GM13977 (cell line): ENCODE data around the gene DOLK.

Experiments used
- DNase-seq: peaks from one replicate; pipeline ENCODE4 v3.0.0; 2012; ENCODE audit warnings: low spot score
- CTCF ChIP-seq: IDR thresholded peaks from 2 replicates; pipeline ENCODE4 v1.5.1; 2012; ENCODE audit warnings: mild to moderate bottlenecking, control low read depth; ENCODE audit not compliant: insufficient read depth; ENCODE audit errors: extremely low read depth, missing control alignments
- in situ Hi-C: fragments of 300-500 bp; cut with MboI; formaldehyde crosslinking; loops from one replicate; pipeline ENCODE4 v1.12.0; 2022; ENCODE audit warnings: low sequenced_read_pairs, low pct_unique_long_range_greater_than_20kb, mixed read lengths, inconsistent platforms; ENCODE audit not compliant: unreplicated experiment

DOLK gene

GRCh38 chr9:128920381-128921058, 26.9 kb downstream of the DOLK start, which contains the start of gene PHYHD1:
TSS of gene PHYHD1 (plus strand) at chr9:128920982. CDS start at chr9:128922324, 1,342 bp downstream.
- in situ Hi-C loops, result no loop called here
- no peak for TF ChIP-seq CTCF
- DNase-seq, result no peak

GRCh38 chr9:128919402-128920089, 27.9 kb downstream of the DOLK start:
- in situ Hi-C loops, result no loop called here
- no peak for DNase-seq
- no peak for TF ChIP-seq CTCF

- TF ChIP-seq CTCF, result no peak
- in situ Hi-C loops, result no loop called here
- DNase-seq, result no peak
Observed at GRCh38 chr9:128918921-128919320, 28.5 kb downstream of the DOLK start.

- TF ChIP-seq CTCF, result no peak
- DNase-seq, result no peak
- in situ Hi-C loops, result no loop called here
Observed at GRCh38 chr9:128917151-128917849, 30.1 kb downstream of the DOLK start.

- in situ Hi-C loops, result no loop called here
- DNase-seq, result no peak
- TF ChIP-seq CTCF, result no peak
Observed at GRCh38 chr9:128916745-128917144, 30.7 kb downstream of the DOLK start.

GRCh38 chr9:128916204-128916603, 31.2 kb downstream of the DOLK start:
- in situ Hi-C loops, result no loop called here
- DNase-seq, result no peak
- TF ChIP-seq CTCF, result no peak
